Erythroblast (primary cell): ENCODE measurements around the gene FAR2.
A peak's percentile ranks its signal among the peaks of the same experiment; 100 is the strongest.
"Not testable (repeated sequence)": the region's sequence is repeated elsewhere in the genome, so short reads cannot be mapped to it uniquely, and the experiment has no call there.

Experiments
- DNase-seq, 2 experiments: peaks; one replicate each; lab custom pipeline; 2025; lab: John Stamatoyannopoulos, UW
- GATA1 ChIP-seq: IDR thresholded peaks from 2 replicates; pipeline ENCODE4 v1.6.1; 2011; ENCODE audit warnings: low read depth, mild to moderate bottlenecking, control low read depth, low read length, moderate library complexity
- POLR2A ChIP-seq: IDR thresholded peaks from 2 replicates; pipeline ENCODE4 v1.6.1; 2011; ENCODE audit warnings: mild to moderate bottlenecking, low read length

FAR2 gene

DNA sequence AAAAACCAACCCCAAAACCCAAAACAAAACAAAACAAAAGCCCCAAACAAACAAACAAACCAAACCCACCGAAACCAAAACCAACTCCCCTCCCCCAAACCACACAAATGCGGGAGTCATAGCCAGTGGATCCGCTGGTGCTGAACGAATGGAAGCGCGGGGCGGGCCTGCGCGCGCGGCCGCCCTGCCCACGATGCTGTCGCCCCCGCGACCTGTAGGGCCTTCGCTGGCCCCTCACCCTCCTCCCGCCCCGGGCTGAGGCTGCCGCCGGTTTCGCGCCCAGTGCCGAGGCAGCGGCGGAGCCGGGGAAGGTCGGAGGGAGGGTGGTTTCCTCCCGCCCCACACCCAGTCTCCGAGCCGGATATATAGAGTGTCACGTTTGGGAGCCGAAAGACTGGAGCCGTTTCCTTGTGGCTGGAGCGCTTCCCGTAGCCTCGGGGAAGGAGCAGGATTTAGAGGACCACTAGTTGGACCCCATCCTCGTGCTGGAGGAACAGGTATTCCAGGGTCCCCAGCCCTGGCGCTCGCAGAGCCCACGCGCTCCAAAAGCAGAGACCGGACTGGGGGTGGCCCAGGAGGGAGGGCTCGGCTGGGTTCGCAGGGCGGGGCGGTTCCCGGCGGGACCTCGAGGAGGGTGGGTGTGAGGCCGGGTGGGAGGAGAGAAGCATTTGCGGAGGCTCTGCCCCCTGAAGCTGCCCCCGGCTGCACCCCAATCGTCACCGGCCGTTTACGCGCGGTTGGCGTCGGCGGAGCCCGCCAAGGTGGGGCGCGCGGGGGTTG, at the start of gene FAR2:
Gene FAR2, plus strand, starts transcription at position 368 of the 780 bp plus-strand sequence. CDS start 121,172 bp downstream, outside the sequence.
- DNase-seq, result peak; percentile 84 to 89
- TF ChIP-seq POLR2A (peak; percentile 83), GATA1 (no peak)

DNA sequence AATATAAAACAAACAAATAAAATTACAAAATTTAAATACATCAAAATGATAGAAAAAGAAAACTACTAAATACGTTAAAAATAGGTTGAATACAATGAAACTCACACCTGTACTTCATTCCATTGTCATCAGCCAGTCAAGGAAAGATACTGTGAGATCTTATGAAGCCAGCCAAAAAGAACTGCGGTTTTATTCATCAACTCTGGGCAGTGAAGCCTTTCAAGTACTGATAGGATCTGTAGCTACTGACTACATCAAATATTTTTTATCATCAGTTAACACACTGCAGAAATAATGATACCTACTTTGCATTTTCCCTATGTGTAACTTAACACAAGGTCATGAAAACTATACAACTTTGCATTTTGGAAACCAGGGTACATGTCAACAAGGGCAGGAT, 46.3 kb upstream of the FAR2 start:
- peak in 1 of 2 experiments; percentile 2 for DNase-seq
- TF ChIP-seq GATA1 (no peak), POLR2A (no peak)

DNA sequence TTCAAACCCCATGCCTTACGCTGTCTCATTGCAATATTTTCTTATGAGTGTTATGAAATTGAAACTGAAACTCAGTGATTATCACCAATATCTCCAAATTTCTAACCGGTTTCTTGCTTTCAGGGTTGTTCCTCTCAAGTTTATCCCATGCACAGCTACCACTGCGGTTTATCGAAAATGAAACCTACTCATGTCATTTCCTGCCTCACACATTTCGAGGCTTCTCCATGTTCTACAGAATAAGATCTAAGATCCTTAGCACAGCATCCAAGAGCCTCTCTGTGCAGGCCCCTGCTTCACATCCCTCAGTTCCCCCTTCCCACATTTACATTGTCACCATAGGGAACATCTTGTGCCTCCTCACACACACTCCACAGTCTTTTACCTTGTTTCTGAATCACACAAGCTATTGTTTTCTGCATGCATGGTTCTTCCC, 45.5 kb upstream of the FAR2 start:
- no peak for TF ChIP-seq GATA1
- TF ChIP-seq POLR2A, result no peak
- DNase-seq, result peak; percentile 23 to 40

DNA sequence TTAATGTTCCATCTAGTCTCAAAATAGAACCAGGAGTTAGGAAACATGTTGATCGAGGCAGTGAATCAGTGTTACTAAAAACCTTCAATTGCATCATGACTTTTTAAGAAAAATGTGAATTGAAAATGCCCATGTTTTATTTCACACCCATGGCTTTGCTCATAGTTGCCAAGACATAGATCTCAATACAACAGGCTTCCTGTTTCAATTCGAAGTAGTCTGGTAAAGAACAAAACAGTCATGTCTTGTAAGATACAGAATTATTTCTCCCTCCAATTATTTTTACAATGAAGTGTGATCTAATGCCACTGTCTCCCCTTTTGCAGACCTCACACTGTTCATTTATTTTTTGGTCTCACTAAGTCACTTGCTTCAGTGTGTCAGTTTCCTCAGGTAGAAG, 44.6 kb upstream of the FAR2 start:
- no peak for DNase-seq
- TF ChIP-seq POLR2A (no peak), GATA1 (no peak)

DNA sequence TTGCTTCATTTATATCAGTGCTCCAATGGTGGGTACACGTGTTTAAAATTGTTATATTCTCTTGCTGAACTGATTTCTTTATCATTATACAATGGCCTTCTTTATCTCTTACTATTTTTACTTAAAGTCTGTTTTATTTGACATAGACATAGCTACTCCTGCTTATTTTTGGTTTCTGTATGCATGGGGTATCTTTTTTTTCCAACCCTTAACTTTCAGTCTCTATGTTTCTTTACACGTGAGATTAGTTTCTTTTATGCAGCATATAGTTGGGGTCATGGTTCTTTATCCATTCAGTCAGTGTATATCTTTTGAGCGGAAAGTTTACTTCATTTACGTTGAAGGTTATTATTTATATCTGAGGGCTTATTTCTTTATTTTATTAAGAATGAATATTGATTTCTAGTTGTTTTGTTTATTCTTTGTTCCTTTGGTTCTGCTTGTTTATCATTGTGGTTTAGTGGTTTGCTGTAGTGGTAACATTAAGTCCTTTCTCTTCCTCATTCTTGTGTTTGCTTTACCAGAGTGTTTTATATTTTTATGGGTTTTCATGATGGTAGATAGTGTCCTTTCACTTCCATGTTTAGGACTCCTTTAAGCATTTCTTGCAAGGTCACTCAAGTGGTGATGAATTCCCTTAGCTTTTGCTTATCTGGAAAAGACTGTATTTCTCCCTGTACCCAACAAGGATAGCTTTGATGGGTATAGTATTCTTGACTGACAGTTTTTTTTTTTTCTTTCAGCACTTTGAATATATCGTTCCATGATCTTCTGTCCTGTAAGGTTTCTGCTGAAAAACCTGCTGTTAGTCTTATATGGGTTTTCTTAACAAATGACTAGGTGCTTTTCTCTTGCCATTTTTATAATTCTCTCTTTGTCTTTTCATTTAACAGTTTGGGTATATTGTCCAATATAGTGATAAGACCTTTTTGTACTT, 38.3 kb upstream of the FAR2 start:
- no peak for DNase-seq
- TF ChIP-seq POLR2A, result no peak
- no peak for TF ChIP-seq GATA1

DNA sequence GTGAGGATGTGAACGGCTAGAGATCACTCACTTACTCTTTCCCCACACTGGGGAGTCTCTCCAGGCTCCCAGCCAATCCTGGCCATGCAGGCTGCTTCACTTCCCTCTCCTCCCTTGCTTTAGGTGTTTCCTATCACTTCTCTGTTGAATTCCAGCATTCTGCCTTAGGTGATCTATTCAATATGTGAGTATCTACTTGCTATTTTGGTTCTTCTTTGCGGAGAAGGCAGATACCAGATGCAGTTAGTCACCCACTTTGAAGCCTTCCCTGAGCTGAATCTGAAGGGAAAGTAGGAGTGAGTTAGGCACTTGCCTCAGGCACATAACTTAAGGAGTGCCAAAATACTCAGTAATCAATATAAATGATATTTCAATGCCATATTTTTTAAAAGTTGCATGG, 36.0 kb upstream of the FAR2 start:
- TF ChIP-seq GATA1, result no peak
- no peak for TF ChIP-seq POLR2A
- DNase-seq, result no peak

DNA sequence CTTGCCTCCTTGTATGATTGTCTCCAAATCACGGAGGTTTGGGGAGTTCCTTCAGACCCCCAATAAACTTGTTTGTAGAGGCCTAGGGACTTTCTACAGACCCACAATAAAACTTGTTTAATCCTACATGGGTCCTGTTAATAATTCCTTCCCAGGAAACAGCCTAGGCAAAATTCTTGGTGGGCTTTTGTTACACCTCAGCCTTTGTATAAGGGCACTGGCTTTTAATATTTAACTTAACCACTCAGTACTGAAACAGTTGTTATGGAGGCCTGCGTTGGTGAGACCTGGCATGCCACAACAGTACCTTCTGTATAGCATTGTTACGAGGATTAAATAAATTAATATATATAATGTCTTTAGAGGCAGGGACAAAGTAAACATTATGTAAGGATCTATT, 32.7 kb upstream of the FAR2 start:
- TF ChIP-seq POLR2A, result no peak
- no peak for TF ChIP-seq GATA1
- no peak for DNase-seq

DNA sequence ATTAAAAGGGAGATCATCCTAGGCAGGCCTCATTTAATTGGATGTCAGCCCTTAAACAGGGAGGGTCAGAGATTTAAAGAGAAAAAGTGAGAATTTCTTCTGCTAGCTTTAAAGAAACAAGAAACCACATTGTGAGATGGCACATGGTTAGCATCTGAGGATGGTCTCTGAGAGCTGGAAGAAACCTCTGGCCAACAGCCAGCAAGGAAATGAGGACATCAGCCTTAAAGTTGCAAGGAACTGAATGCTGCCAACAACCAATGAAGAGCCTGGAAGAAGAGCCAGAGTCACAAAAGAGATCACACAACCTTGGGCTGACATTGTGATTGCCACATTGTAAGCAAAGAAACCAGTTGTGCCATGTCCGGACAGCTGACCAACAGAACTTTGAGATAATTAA, 17.5 kb upstream of the FAR2 start:
- TF ChIP-seq GATA1, result no peak
- TF ChIP-seq POLR2A, result no peak
- no peak for DNase-seq

DNA sequence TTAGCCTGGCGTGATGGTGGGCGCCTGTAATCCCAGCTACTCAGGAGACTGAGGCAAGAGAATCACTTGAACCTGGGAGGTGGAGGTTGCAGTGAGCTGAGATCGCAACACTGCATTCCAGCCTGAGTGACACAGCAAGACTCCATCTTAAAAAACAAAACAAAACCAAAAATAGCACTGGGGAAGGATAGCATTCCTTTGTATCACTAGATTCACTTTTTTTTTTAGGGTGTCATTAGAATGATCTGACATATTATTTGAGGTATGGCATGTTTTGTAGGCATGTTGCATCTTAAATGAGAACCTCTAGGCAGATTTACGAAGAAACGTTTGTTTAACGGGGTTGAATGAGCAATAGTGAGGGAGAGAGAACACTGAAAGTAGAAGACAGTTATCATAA, 16.8 kb upstream of the FAR2 start:
- no peak for DNase-seq

DNA sequence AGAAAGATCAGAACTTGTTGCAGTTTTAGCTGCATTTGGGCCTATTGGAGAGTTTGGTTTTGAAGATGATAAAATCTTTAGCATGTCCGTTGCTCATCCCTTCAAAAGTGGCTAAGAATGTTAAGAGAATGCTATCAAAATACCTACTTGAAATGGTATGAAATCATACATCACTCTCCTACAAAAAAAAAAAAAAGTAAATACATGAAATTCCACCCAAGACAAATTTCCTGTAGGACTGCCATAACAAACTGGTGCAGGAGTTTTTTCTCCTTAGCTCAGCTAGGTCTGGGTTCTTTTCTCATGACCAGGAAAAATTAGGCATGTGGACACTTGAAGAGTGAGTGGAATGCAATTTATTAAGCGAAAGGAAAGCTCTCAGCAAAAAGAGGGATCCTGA, 15.9 kb upstream of the FAR2 start:
- TF ChIP-seq POLR2A, result no peak
- TF ChIP-seq GATA1, result no peak
- DNase-seq, result no peak

More for the DNA sequence above, 16.8 kb upstream of the FAR2 start:
- no peak for TF ChIP-seq POLR2A
- TF ChIP-seq GATA1, result no peak

DNA sequence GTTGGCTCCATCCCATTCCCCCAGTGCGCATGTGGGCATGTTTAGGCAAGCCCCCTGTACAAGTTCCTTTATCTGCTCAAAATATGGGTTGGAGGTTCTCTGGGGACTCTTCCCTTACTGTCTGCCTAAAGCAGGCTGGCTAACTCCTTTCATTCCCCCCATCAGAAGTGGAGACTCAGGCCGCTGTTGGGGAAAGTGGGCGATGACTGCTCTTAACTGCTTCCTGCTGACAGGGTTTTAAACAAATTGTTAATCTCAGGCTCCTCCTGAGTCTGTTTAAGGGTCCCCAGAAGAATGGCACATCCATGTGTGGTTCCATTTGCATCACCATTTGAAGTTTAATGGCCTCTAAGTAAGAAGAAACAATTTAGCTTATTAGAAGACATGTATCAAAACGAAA, 15.4 kb upstream of the FAR2 start:
- no peak for DNase-seq
- TF ChIP-seq GATA1 (no peak), POLR2A (no peak)

DNA sequence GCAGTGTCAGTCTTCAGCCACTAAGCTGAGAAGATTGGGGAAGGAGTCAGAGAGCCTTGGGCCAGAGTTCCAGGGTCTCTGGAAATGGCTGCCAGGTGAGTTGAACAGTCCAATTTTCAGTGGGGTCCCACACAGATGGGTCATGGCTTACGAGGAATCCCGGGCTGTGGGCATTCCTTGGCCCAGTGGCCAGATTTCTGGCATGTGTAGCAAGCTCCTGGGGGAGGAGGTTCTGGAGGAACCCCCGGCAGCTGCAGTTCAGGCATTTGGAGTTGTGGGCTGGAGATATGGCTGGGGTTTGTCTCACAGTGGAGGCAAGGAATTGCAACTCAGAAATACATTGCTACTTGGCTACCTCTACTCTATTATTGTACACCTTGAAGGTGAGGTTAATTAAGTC, 10.8 kb upstream of the FAR2 start:
- not testable (repeated sequence) for DNase-seq

DNA sequence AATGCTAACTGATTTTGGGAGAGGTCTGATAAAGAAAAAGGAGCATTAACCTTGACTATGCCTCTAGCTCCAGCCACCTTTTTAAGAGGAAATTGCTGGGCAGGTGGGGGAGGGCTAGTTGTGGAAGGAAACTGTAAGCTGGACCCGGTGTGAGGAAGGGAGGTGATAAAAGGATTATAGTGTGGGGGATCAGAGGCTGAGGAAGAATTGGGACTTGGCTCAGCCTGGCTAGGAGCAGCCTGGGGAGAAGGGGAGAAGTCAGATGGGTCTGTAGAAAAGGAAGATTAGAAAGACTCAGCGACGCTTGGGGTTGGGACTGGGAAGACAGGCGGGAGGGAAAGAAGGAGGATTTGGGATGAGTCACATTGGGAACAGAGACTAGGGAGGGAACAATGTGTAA, 10.2 kb upstream of the FAR2 start:
- DNase-seq, result not testable (repeated sequence)
